ENCODE data around the gene PINK1. TPM values are rescaled to one million over a fixed set of nuclear protein-coding genes. Genes with fewer than 3 reads are reported as not detected.

The PINK1 gene
- polyA plus RNA-seq, 1 donor from 2014 or later = 73.4 TPM

GRCh38 chr1:20603504-20604464 is 29.5 kb upstream of the PINK1 start:
- H3K36me3 ChIP-seq (ENCODE audit: insufficient read depth, low read length) = no peaks in the 10 kb centered on the region
- H3F3A ChIP-seq (ENCODE audit: insufficient read depth, low read length, poor library complexity, severe bottlenecking) = no peaks in the 10 kb centered on the region
- no peak overlapping the region for H2AFZ ChIP-seq (ENCODE audit: low read depth, low read length)
- H3K9ac ChIP-seq (ENCODE audit: low read length) = no peak overlapping the region
- H3K9me2 ChIP-seq (ENCODE audit: insufficient read depth, low read length) = no peaks in the 10 kb centered on the region
- H3K79me2 ChIP-seq (replicated peaks; ENCODE audit: insufficient read depth, low read length) = no peaks in the 10 kb centered on the region
- no peak overlapping the region for H3K4me2 ChIP-seq (ENCODE audit: low read length)
- no peak overlapping the region for H3K4me3 ChIP-seq (ENCODE audit: low read length)
- TF ChIP-seq CTCF (IDR thresholded peaks at IDR 0.05; ENCODE audit: poor library complexity, severe bottlenecking) (no peak), POLR2AphosphoS5 (IDR thresholded peaks at IDR 0.05) (no peak), TAF1 (IDR thresholded peaks at IDR 0.05; ENCODE audit: low read depth) (no peak), EP300 (conservative IDR thresholded peaks at IDR 0.05; ENCODE audit: poor library complexity, severe bottlenecking) (no peak), REST (IDR thresholded peaks at IDR 0.05; ENCODE audit: borderline replicate concordance) (no peak), EZH2 (IDR thresholded peaks at IDR 0.05; ENCODE audit: borderline replicate concordance, insufficient read depth, low read length, poor library complexity, severe bottlenecking) (no peak), MXI1 (conservative IDR thresholded peaks at IDR 0.05; ENCODE audit: poor library complexity, severe bottlenecking) (no peak), SMC3 (conservative IDR thresholded peaks at IDR 0.05; ENCODE audit: poor library complexity) (no peak), RAD21 (conservative IDR thresholded peaks at IDR 0.05) (no peak)
- H3K27ac ChIP-seq (ENCODE audit: low read length) = no peak overlapping the region
- no peaks in the 10 kb centered on the region for H3K27me3 ChIP-seq (ENCODE audit: insufficient read depth, low read depth, low read length)
- H3K9me3 ChIP-seq (ENCODE audit: low read length) = no peaks in the 10 kb centered on the region
- no peaks in the 10 kb centered on the region for H4K20me1 ChIP-seq (ENCODE audit: insufficient read depth)

DNA sequence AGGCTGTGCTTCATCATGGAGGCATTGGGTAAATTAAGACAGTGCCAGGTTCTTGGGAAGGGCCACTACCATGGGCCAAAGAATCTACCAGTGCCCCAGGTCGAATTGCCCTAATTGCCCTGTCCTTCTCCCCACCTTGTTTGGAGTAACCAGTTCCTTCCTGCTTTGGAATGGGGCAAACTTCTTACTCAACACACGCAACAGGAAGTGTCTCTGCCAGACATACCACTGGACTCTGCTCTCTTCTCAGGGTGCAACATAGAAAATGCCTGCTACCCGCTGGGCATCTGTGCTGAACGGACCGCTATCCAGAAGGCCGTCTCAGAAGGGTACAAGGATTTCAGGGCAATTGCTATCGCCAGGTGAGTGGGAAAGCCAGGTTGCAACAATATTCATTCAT is 28.6 kb upstream of the PINK1 start:
- no peak overlapping the region for H3K27ac ChIP-seq (ENCODE audit: low read length)
- no peaks in the 10 kb centered on the region for H3K79me2 ChIP-seq (replicated peaks; ENCODE audit: insufficient read depth, low read length)
- H3K4me2 ChIP-seq (ENCODE audit: low read length) = no peak overlapping the region
- H3K9ac ChIP-seq (ENCODE audit: low read length) = no peak overlapping the region
- no peaks in the 10 kb centered on the region for H3K9me3 ChIP-seq (ENCODE audit: low read length)
- H3K27me3 ChIP-seq (ENCODE audit: insufficient read depth, low read depth, low read length) = no peaks in the 10 kb centered on the region
- TF ChIP-seq CTCF (IDR thresholded peaks at IDR 0.05; ENCODE audit: poor library complexity, severe bottlenecking) = no peak
- no peak for TF ChIP-seq POLR2AphosphoS5 (IDR thresholded peaks at IDR 0.05)
- TF ChIP-seq REST (IDR thresholded peaks at IDR 0.05; ENCODE audit: borderline replicate concordance) = no peak
- TF ChIP-seq TAF1 (IDR thresholded peaks at IDR 0.05; ENCODE audit: low read depth) = no peak
- TF ChIP-seq EP300 (conservative IDR thresholded peaks at IDR 0.05; ENCODE audit: poor library complexity, severe bottlenecking) = no peak
- no peak for TF ChIP-seq SMC3 (conservative IDR thresholded peaks at IDR 0.05; ENCODE audit: poor library complexity)
- TF ChIP-seq MXI1 (conservative IDR thresholded peaks at IDR 0.05; ENCODE audit: poor library complexity, severe bottlenecking) = no peak
- TF ChIP-seq RAD21 (conservative IDR thresholded peaks at IDR 0.05) = no peak
- no peak for TF ChIP-seq EZH2 (IDR thresholded peaks at IDR 0.05; ENCODE audit: borderline replicate concordance, insufficient read depth, low read length, poor library complexity, severe bottlenecking)
- H3K9me2 ChIP-seq (ENCODE audit: insufficient read depth, low read length) = no peaks in the 10 kb centered on the region
- H4K20me1 ChIP-seq (ENCODE audit: insufficient read depth) = no peaks in the 10 kb centered on the region
- H3K36me3 ChIP-seq (ENCODE audit: insufficient read depth, low read length) = no peaks in the 10 kb centered on the region
- no peaks in the 10 kb centered on the region for H3F3A ChIP-seq (ENCODE audit: insufficient read depth, low read length, poor library complexity, severe bottlenecking)
- H3K4me3 ChIP-seq (ENCODE audit: low read length) = no peak overlapping the region
- no peak overlapping the region for H2AFZ ChIP-seq (ENCODE audit: low read depth, low read length)

Measured in neural cell (in vitro differentiated cells).